ENCODE results near the gene LGI1. TPM values are rescaled to one million over a fixed set of nuclear protein-coding genes. Genes with fewer than 3 reads are reported as not detected.

Gene LGI1
- total RNA-seq, 1 experiment from 2014 or later, result not detected

DNA sequence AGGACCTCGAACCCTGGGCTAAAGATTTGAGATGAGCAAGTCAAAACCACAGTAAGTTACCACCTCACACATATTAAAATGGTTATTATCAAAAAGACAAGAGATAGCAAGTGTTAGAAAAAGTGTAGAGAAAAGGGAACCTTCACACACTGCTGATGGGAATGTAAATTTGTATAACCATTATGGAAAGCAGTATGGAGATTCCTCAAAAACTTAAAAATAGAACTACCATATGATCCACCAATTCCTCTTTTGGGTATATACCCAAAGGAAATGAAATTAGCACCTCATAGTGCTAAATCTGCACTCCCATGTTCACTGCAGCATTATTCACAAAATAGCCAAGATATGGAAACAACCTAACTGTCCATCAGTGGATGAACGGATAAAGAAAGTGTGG, 34.6 kb upstream of the LGI1 start (continued):
- TF ChIP-seq ZMAT4 (CRISPR knock-in tag; IDR thresholded peaks at IDR 0.05), result no peak
- no peak for TF ChIP-seq CREM (CRISPR knock-in tag; IDR thresholded peaks at IDR 0.05)
- TF ChIP-seq ZNF219 (CRISPR knock-in tag; IDR thresholded peaks at IDR 0.05; ENCODE audit: borderline replicate concordance), result no peak

- POLR2A ChIA-PET, result no interaction called here
- no peaks in the 10 kb centered on the region for H3K4me1 Mint-ChIP-seq
These were observed 31.7 kb upstream of the LGI1 start for GRCh38 chr10:93726024-93726423.

More at GRCh38 chr10:93726024-93726423, 31.7 kb upstream of the LGI1 start:
- Mint-ChIP-seq H3K9me3 (no peaks in the 10 kb centered on the region), H3K4me3 (no peak overlapping the region), H3K27ac (no peak overlapping the region), H3K27me3 (ENCODE audit: low read depth) (peaks cover 23% of the 10 kb centered on the region), H3K36me3 (no peaks in the 10 kb centered on the region)
- ATAC-seq (no peak), DNase-seq (ENCODE audit: low spot score) (no peak)
- no peak for TF ChIP-seq ZMAT4 (CRISPR knock-in tag; IDR thresholded peaks at IDR 0.05)
- TF ChIP-seq, protein P1, sequence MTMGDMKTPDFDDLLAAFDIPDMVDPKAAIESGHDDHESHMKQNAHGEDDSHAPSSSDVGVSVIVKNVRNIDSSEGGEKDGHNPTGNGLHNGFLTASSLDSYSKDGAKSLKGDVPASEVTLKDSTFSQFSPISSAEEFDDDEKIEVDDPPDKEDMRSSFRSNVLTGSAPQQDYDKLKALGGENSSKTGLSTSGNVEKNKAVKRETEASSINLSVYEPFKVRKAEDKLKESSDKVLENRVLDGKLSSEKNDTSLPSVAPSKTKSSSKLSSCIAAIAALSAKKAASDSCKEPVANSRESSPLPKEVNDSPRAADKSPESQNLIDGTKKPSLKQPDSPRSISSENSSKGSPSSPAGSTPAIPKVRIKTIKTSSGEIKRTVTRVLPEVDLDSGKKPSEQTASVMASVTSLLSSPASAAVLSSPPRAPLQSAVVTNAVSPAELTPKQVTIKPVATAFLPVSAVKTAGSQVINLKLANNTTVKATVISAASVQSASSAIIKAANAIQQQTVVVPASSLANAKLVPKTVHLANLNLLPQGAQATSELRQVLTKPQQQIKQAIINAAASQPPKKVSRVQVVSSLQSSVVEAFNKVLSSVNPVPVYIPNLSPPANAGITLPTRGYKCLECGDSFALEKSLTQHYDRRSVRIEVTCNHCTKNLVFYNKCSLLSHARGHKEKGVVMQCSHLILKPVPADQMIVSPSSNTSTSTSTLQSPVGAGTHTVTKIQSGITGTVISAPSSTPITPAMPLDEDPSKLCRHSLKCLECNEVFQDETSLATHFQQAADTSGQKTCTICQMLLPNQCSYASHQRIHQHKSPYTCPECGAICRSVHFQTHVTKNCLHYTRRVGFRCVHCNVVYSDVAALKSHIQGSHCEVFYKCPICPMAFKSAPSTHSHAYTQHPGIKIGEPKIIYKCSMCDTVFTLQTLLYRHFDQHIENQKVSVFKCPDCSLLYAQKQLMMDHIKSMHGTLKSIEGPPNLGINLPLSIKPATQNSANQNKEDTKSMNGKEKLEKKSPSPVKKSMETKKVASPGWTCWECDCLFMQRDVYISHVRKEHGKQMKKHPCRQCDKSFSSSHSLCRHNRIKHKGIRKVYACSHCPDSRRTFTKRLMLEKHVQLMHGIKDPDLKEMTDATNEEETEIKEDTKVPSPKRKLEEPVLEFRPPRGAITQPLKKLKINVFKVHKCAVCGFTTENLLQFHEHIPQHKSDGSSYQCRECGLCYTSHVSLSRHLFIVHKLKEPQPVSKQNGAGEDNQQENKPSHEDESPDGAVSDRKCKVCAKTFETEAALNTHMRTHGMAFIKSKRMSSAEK (CRISPR knock-in tag; IDR thresholded peaks at IDR 0.05; ENCODE audit: borderline replicate concordance), result no peak
- no peak for TF ChIP-seq ATF3 (CRISPR knock-in tag; conservative IDR thresholded peaks at IDR 0.05)
- TF ChIP-seq ZNF121 (CRISPR knock-in tag; IDR thresholded peaks at IDR 0.05), result no peak
- no peak for TF ChIP-seq E2F1 (CRISPR knock-in tag; IDR thresholded peaks at IDR 0.05)
- TF ChIP-seq, protein P2, sequence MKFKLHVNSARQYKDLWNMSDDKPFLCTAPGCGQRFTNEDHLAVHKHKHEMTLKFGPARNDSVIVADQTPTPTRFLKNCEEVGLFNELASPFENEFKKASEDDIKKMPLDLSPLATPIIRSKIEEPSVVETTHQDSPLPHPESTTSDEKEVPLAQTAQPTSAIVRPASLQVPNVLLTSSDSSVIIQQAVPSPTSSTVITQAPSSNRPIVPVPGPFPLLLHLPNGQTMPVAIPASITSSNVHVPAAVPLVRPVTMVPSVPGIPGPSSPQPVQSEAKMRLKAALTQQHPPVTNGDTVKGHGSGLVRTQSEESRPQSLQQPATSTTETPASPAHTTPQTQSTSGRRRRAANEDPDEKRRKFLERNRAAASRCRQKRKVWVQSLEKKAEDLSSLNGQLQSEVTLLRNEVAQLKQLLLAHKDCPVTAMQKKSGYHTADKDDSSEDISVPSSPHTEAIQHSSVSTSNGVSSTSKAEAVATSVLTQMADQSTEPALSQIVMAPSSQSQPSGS (CRISPR knock-in tag; IDR thresholded peaks at IDR 0.05; ENCODE audit: borderline replicate concordance, low read depth), result no peak
- TF ChIP-seq NR1H2 (CRISPR knock-in tag; IDR thresholded peaks at IDR 0.05), result no peak
- TF ChIP-seq ZNF263 (CRISPR knock-in tag; IDR thresholded peaks at IDR 0.05; ENCODE audit: low read depth), result no peak
- TF ChIP-seq NFATC4 (CRISPR knock-in tag; IDR thresholded peaks at IDR 0.05), result no peak
- TF ChIP-seq NR2C2 (CRISPR knock-in tag; IDR thresholded peaks at IDR 0.05), result no peak
- no peak for TF ChIP-seq FOXP1 (CRISPR knock-in tag; IDR thresholded peaks at IDR 0.05; ENCODE audit: borderline replicate concordance)
- no peak for TF ChIP-seq MYBL2 (CRISPR knock-in tag; IDR thresholded peaks at IDR 0.05)
- TF ChIP-seq PREB (CRISPR knock-in tag; IDR thresholded peaks at IDR 0.05; ENCODE audit: borderline replicate concordance), result no peak
- TF ChIP-seq NFE2L1 (CRISPR knock-in tag; IDR thresholded peaks at IDR 0.05), result no peak
- TF ChIP-seq GRHL2 (CRISPR knock-in tag; IDR thresholded peaks at IDR 0.05; ENCODE audit: insufficient replicate concordance, severe bottlenecking), result no peak
- no peak for TF ChIP-seq TP53 (CRISPR knock-in tag; IDR thresholded peaks at IDR 0.05)
- TF ChIP-seq ATF1 (CRISPR knock-in tag; IDR thresholded peaks at IDR 0.05), result no peak
- no peak for TF ChIP-seq AR (CRISPR knock-in tag; IDR thresholded peaks at IDR 0.05)
- CTCF ChIA-PET, result interaction anchor here (2.3 kb wide), 1 partner anchor 20 kb away, joined by 9 read pairs; no protein-coding TSS in a partner anchor
